HG02678 (cell line): ENCODE data around the gene RAB31.
A peak's percentile ranks its signal among the peaks of the same experiment; 100 is the strongest.

Experiments
- ATAC-seq: cut with Tn5 transposase; IDR thresholded peaks from one replicate; pipeline ENCODE4 v1.9.1; 2021; ENCODE audit warnings: mild to moderate bottlenecking, moderate library complexity; ENCODE audit not compliant: unreplicated experiment

Gene RAB31

DNA sequence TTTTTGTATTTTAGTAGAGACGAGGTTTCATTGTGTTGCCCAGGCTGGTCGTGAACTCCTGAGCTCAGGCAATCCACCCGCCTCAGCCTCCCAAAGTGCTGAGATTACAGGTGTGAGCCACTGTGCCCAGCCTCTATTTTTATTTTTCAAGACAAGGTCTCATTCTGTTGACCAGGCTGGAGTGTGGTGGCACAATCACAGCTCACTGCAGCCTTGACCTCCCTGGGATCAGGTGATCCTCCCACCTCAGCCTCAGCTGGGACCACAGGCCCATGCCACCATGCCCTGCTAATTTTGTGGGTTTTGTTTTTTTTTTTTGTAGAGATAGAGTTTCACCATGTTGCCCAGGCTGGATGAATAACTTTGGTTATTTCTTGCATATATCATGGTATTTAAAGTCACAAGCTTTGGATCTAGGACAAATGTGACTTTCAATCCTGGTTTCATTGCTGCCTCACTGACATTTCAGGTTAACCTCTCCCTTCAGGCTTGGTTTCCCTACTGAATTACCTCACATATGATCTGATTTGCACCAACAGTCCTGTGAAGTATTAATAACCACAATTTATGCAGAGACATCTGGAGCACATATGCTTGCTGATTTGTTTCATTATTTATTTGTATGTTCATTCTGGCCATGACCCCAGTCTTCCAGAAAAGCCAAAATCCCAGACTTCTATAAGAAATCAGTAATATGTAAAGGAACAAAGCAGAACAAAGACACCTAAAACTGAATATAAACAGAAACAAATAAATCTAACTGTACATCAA is 17.5 kb upstream of the RAB31 start:
- ATAC-seq = no peak

- no peak for ATAC-seq
Observed at GRCh38 chr18:9691235-9691634, 16.9 kb upstream of the RAB31 start.

GRCh38 chr18:9694174-9694573 is 13.9 kb upstream of the RAB31 start:
- no peak for ATAC-seq

DNA sequence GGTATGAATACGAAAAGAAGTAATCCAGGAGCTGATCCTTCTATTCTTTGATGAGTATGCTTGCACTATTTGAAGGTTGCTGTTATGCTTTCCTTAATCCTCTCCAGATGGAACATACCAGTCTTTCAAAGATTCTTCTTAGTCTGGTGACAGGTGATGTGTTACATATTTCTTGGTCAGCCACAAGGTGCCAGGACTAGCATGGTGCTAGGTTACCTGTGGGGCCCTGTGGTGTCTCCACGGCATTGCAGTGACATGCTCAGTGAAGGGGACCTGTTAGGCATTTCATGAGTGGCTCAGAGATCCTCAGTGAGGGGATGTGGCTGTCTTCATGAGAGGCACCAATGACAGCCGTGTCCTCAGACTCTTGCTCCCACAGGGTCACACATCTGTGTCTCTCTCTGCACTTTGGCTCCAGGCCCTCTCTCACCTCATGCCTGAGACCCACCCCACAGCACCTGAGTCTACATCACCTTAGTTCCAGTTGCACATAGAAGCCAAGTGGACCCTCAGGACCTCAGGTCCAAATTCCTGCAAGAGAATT is 13.1 kb upstream of the RAB31 start:
- no peak for ATAC-seq

GRCh38 chr18:9695605-9696004 is 12.5 kb upstream of the RAB31 start:
- no peak for ATAC-seq

DNA sequence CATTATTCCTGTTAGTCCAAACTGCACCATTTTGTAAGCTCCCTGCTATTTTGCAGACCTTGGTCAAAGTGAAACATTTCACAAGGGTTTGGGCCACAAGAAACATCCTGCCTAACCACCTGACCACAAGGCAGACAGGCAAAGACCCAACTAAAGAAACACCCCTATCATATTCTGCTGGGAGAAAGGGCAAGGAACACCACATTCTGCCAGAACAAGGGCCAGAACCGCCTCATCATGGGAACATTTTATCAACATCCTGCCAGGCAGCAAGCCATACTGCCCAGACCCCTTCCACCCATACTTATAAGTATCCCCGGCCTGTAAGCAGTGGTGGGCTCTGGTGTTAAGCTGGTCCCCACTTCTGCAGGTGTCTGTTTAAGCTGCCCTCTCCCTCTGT is 12.0 kb upstream of the RAB31 start:
- ATAC-seq = no peak

- ATAC-seq = no peak
Observed at GRCh38 chr18:9696701-9697100, 11.4 kb upstream of the RAB31 start.

DNA sequence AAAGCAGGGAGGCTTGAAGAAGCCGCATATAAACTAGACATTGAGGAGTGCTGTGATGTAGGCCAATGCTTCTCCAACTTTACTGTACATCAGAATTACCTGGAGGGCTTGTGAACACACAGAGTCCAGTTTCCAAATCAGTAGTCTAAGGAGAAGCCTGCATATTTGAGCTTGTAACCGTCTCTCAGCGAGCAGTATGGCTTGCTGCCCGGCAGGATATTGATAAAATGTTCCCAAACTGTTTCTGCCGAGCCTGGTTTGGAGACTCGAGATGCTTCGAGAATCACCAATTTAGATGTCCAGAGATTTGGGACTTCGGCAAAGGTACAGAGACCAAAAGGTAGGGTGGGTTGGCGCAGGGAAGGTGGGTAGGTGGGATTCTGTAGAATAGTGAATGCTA is 11.0 kb upstream of the RAB31 start:
- no peak for ATAC-seq

DNA sequence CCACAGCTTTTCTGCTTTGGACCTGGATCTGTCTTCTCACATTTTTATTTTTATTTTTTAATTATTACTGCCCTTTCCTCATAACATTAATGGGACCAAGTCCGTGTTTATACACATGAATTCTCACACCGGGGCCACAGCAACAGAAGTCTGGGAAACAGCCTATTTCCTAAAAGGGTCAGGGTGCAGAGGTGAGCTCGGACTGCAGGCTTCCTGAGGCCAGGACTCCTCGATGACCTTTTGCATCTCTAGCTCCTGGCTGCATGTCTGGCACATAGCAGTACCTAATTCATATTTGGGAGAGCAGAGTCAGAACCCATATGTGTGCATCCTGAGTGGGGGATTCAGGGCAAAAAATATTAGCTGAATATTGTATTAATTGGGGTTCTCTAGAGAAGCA is 9.6 kb upstream of the RAB31 start:
- ATAC-seq = no peak

- ATAC-seq = no peak
Observed at GRCh38 chr18:9700261-9700796, 7.8 kb upstream of the RAB31 start.

DNA sequence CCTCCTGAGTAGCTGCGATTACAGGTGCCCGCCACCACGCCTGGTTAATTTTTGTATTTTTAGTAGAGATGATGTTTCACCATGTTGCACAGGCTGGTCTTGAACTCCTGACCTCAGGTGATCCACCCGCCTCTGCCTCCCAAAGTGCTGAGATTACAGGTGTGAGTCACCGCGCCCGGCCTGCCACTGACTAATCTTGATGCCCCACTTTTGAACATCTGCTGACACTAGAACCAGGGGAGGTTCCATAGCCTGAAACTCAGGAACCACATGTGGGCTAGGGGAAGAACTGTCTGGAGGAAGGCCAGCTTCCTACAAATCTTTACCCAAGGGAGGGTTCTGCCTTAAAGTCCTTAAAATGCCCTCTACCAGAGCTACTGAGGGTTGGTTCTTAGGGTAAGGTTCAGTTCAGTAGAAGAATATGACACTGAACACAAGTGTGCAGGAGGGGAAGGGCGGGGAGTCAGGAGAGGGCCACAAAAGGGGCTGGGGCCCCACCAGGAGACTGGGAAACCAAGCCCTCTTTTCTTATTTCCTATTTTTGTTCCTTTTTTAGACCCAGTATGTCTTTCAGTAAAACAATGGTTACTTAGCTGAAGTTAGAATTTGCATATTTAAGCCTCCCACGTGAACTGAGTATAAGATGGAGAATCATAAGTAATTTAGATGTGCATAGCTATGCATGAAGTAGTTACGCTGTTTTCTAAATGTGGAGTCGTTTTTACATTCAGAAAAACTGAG is 6.3 kb upstream of the RAB31 start:
- ATAC-seq = peak; percentile 47

- no peak for ATAC-seq
Observed at GRCh38 chr18:9704233-9705118, 3.6 kb upstream of the RAB31 start.

- no peak for ATAC-seq
Observed at GRCh38 chr18:9705183-9705829, 2.8 kb upstream of the RAB31 start.

GRCh38 chr18:9706081-9706935 is 1.8 kb upstream of the RAB31 start:
- no peak for ATAC-seq

DNA sequence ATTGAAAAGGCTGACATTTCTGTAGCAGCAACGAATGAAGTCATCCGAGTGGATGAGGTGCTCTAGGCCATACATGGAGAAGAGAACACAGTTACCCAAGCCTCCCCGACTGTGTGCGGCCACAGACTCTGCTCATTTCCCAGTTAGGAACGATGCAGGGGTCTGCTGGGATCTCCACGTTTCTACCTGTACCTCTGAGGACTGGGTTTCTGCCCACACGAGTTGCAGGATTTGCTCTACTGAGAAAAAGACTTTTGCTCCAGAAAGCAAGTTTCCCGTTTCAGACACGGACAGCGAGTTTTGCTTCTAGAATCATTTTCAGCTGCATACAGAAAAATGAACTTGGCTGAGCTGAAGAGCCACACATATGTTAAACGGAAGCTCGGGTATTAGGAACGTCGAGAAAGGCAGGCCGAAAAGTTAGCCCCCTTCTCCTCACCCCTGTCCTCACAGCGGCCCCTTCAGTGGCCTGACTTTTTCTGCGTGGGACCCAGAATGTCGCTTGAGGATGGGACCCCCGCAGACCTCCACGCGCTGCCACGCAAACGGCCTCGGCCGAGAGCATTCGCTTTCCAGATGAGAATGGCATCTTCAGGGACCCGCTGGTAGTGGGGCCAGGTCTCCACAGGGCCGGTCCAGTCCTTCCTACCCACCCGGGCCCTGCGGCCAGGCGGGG is 582 bp upstream of the RAB31 start:
- no peak for ATAC-seq

GRCh38 chr18:9708434-9709303 is 568 bp downstream of the RAB31 start:
- ATAC-seq = no peak

DNA sequence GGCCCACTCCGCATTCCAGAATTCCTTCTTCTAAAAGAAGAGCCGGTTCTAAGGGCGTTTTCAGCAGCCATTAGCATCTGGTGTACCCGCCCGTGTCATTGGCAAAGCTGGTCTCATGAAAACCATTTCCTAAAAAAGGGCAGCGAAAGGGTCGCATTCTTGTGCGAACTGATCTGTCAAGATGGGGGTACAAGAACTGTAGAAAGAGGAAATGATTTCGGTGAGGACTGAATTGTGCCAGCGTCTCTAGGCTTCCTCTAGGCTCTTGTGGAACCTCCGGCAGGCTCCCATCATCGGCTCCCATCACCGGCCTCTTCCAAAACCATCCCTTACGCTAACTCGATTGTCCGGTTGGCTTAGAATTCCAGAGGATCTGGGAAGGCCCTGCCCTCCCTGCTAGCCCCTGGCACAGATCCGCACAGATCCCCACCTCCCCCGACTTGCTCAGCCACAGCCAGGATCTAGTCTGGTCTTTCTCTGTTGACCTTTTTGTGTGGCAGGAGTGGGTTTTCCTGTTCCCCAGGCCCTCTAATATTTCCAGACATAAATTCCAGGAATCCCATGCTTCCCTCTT is 1.3 kb downstream of the RAB31 start:
- ATAC-seq = no peak

DNA sequence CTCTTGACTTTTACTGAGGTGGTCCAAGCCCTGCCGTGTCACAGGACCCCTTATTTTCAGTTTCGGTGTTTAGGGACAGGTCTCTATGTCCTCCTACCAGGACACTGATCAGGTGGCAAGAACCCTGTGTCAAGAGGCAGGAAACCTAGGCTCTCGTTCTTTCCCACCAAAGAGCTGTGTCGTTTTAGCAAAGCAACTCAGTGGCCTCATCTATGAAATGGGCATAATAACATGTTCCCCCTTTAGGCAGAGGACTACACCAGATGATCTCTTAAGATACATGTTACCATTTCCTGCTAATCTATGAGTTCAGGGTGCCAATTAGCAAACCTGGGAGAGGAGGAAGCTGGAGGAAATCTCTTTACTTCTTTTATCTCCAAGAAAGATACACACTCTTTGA is 1.9 kb downstream of the RAB31 start:
- no peak for ATAC-seq
